Neural progenitor cell (in vitro differentiated cells): ENCODE data around the gene FAT1. TPM values are rescaled to one million over a fixed set of nuclear protein-coding genes. Genes with fewer than 3 reads are reported as not detected.

Experiments used
- DNase-seq: peaks from one replicate; pipeline ENCODE4 v3.0.0-alpha.2; 2016; ENCODE audit warnings: low spot score
- H2AFZ ChIP-seq: fragments of 200-600 bp; sonication (generic); replicated peaks from 2 replicates; pipeline ENCODE4 v1.6.1; 2016; ENCODE audit warnings: antibody characterized with exemption
- H3F3A ChIP-seq: fragments of 200-600 bp; sonication (generic); 2 replicates; pipeline ENCODE4 v1.6.1; 2016; ENCODE audit warnings: antibody characterized with exemption, low read depth
- H3K27ac ChIP-seq: fragments of 200-600 bp; sonication (generic); 2 replicates; pipeline ENCODE4 v1.5.1; 2016; ENCODE audit warnings: mild to moderate bottlenecking
- H3K27me3 ChIP-seq: fragments of 200-600 bp; sonication (generic); 2 replicates; pipeline ENCODE4 v1.6.1; 2016; ENCODE audit warnings: mild to moderate bottlenecking, moderate library complexity
- H3K36me3 ChIP-seq: fragments of 200-600 bp; sonication (generic); 2 replicates; pipeline ENCODE4 v1.5.1; 2016
- H3K4me1 ChIP-seq: fragments of 200-600 bp; sonication (generic); 2 replicates; pipeline ENCODE4 v1.6.1; 2016; ENCODE audit warnings: mixed run types
- H3K4me2 ChIP-seq: fragments of 200-600 bp; sonication (generic); 2 replicates; pipeline ENCODE4 v1.6.1; 2016
- H3K4me3 ChIP-seq: fragments of 200-600 bp; sonication (generic); 2 replicates; pipeline ENCODE4 v1.5.1; 2016
- H3K79me2 ChIP-seq: fragments of 200-600 bp; sonication (generic); 2 replicates; pipeline ENCODE4 v1.6.1; 2016; ENCODE audit warnings: low read depth
- H3K9ac ChIP-seq: fragments of 200-600 bp; sonication (generic); 2 replicates; pipeline ENCODE4 v1.6.1; 2016
- H3K9me3 ChIP-seq: fragments of 200-600 bp; sonication (generic); 2 replicates; pipeline ENCODE4 v1.5.1; 2016; ENCODE audit warnings: low read depth
- H4K20me1 ChIP-seq: fragments of 200-600 bp; sonication (generic); 2 replicates; pipeline ENCODE4 v1.6.1; 2016; ENCODE audit warnings: low read depth
- H3K27ac Mint-ChIP-seq: 3 replicates; pipeline ENCODE4 v1.8.0; 2021; ENCODE audit warnings: mixed read lengths
- H3K27me3 Mint-ChIP-seq: 2 replicates; pipeline ENCODE4 v1.8.0; 2022; ENCODE audit warnings: low read depth, mild to moderate bottlenecking, inconsistent platforms, moderate library complexity, mixed read lengths; ENCODE audit not compliant: insufficient read depth
- H3K36me3 Mint-ChIP-seq: 3 replicates; pipeline ENCODE4 v1.8.0; 2021; ENCODE audit warnings: mixed read lengths
- H3K4me1 Mint-ChIP-seq: 3 replicates; pipeline ENCODE4 v1.8.0; 2021; ENCODE audit warnings: mixed read lengths
- H3K4me3 Mint-ChIP-seq: 3 replicates; pipeline ENCODE4 v1.8.0; 2021; ENCODE audit warnings: mild to moderate bottlenecking, moderate library complexity, mixed read lengths
- H3K9me3 Mint-ChIP-seq: 3 replicates; pipeline ENCODE4 v1.8.0; 2020; ENCODE audit warnings: mixed read lengths
- EZH2 ChIP-seq: fragments of 200-600 bp; sonication (generic); IDR thresholded peaks from 2 replicates; pipeline ENCODE4 v1.6.1; 2017; ENCODE audit warnings: antibody characterized with exemption, mild to moderate bottlenecking, moderate library complexity
- EZH2phosphoT487 ChIP-seq: fragments of 200-600 bp; sonication (generic); IDR thresholded peaks from 2 replicates; pipeline ENCODE4 v1.6.1; 2017; ENCODE audit warnings: antibody characterized with exemption
- total RNA-seq: library from RNA; depleted of rRNA; stranded (reverse); fragments of >200 nt; gene quantifications from 2 replicates; pipeline ENCODE4 v1.2.3, GENCODE V29; 2015; ENCODE audit warnings: low replicate concordance
- TF ChIP-seq, protein P1 (sequence below): fragments of 200-600 bp; sonication (generic); IDR thresholded peaks from 2 replicates; pipeline ENCODE4 v1.5.1; 2017; ENCODE audit warnings: antibody characterized with exemption, mild to moderate bottlenecking

FAT1 gene
- total RNA-seq, 1 donor from 2014 or later = 517 TPM

DNA sequence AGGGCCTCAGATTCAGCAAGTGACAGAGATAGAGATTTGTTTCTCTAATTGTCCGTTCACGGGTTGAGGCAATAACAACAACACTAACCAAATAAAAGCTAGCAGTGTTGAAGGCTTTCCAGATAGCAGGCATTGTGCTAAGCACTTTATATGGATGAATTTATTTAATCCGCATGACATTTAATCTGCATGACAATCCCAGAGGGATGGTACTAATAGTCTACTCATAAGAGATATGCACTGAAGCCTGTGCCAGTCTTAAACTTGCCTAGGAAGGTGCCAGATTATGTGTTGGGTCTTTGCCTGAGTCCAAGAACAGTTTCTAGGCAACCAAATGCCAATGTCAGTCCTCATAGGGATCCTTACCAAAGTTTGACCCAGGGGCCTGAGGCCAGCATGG is 37.7 kb upstream of the FAT1 start:
- H3K27me3 Mint-ChIP-seq = peaks cover 10% of the 10 kb centered on the region
- Histone ChIP-seq H3K4me2 (no peak overlapping the region), H3K79me2 (no peaks in the 10 kb centered on the region), H2AFZ (no peak overlapping the region), H3K27ac (no peak overlapping the region), H3K9me3 (no peaks in the 10 kb centered on the region), H3K4me1 (peaks cover 14% of the 10 kb centered on the region), H3K36me3 (no peaks in the 10 kb centered on the region), H3K4me3 (no peak overlapping the region), H3F3A (no peaks in the 10 kb centered on the region), H4K20me1 (no peaks in the 10 kb centered on the region), H3K27me3 (no peaks in the 10 kb centered on the region), H3K9ac (no peak overlapping the region)
- no peak overlapping the region for H3K27ac Mint-ChIP-seq
- no peak for DNase-seq
- H3K4me1 Mint-ChIP-seq = peaks cover 34% of the 10 kb centered on the region
- no peaks in the 10 kb centered on the region for H3K36me3 Mint-ChIP-seq
- no peak overlapping the region for H3K4me3 Mint-ChIP-seq
- TF ChIP-seq EZH2 (no peak), EZH2phosphoT487 (no peak)
- TF ChIP-seq, protein P1, sequence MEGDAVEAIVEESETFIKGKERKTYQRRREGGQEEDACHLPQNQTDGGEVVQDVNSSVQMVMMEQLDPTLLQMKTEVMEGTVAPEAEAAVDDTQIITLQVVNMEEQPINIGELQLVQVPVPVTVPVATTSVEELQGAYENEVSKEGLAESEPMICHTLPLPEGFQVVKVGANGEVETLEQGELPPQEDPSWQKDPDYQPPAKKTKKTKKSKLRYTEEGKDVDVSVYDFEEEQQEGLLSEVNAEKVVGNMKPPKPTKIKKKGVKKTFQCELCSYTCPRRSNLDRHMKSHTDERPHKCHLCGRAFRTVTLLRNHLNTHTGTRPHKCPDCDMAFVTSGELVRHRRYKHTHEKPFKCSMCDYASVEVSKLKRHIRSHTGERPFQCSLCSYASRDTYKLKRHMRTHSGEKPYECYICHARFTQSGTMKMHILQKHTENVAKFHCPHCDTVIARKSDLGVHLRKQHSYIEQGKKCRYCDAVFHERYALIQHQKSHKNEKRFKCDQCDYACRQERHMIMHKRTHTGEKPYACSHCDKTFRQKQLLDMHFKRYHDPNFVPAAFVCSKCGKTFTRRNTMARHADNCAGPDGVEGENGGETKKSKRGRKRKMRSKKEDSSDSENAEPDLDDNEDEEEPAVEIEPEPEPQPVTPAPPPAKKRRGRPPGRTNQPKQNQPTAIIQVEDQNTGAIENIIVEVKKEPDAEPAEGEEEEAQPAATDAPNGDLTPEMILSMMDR = no peak
- peaks cover 10% of the 10 kb centered on the region for H3K9me3 Mint-ChIP-seq

DNA sequence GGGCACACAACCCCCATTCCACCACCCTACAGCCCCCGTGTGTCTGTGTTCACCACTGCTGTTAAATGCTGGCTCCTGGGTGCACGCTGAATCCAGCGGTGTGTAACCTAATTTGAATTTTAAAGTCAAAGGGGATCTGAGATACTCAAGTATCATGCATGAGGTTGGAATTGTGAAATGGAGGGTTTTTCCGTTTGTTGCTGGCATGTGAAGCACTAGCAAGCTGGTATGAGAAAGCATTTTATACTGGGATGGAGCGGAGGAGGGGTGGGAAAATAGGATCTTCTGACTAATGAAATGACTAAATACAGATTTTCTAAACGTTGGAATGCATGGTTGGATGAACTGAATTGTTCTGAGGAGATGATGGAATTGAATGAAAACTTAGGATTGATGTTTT is 36.9 kb upstream of the FAT1 start:
- peaks cover 27% of the 10 kb centered on the region for H3K4me1 Mint-ChIP-seq
- peaks cover 13% of the 10 kb centered on the region for H3K27me3 Mint-ChIP-seq
- H4K20me1 ChIP-seq = no peaks in the 10 kb centered on the region
- no peaks in the 10 kb centered on the region for H3K9me3 ChIP-seq
- no peaks in the 10 kb centered on the region for H3K36me3 Mint-ChIP-seq
- H3K4me2 ChIP-seq = no peak overlapping the region
- H3K4me1 ChIP-seq = peaks cover 9% of the 10 kb centered on the region
- no peaks in the 10 kb centered on the region for H3F3A ChIP-seq
- H3K27ac ChIP-seq = no peak overlapping the region
- no peak overlapping the region for H3K9ac ChIP-seq
- peaks cover 10% of the 10 kb centered on the region for H3K9me3 Mint-ChIP-seq
- no peaks in the 10 kb centered on the region for H3K36me3 ChIP-seq
- no peak overlapping the region for H3K4me3 Mint-ChIP-seq
- no peak for DNase-seq
- TF ChIP-seq EZH2phosphoT487 (no peak), EZH2 (no peak)
- TF ChIP-seq, protein P1 = no peak
- no peak overlapping the region for H3K4me3 ChIP-seq
- no peaks in the 10 kb centered on the region for H3K79me2 ChIP-seq
- no peak overlapping the region for H3K27ac Mint-ChIP-seq
- no peak overlapping the region for H2AFZ ChIP-seq
- no peaks in the 10 kb centered on the region for H3K27me3 ChIP-seq

- Histone ChIP-seq H3K79me2 (no peaks in the 10 kb centered on the region), H3K27ac (no peak overlapping the region), H3K9ac (no peak overlapping the region), H3K4me3 (no peak overlapping the region), H4K20me1 (no peaks in the 10 kb centered on the region), H3F3A (no peaks in the 10 kb centered on the region), H3K9me3 (no peaks in the 10 kb centered on the region), H3K36me3 (no peaks in the 10 kb centered on the region), H3K4me2 (no peak overlapping the region), H3K27me3 (no peaks in the 10 kb centered on the region), H2AFZ (peak overlapping the region; percentile 5), H3K4me1 (peaks cover 3% of the 10 kb centered on the region)
- H3K36me3 Mint-ChIP-seq = no peaks in the 10 kb centered on the region
- peaks cover 10% of the 10 kb centered on the region for H3K9me3 Mint-ChIP-seq
- TF ChIP-seq, protein P1 = no peak
- no peak overlapping the region for H3K4me3 Mint-ChIP-seq
- DNase-seq = no peak
- peaks cover 22% of the 10 kb centered on the region for H3K4me1 Mint-ChIP-seq
- no peak overlapping the region for H3K27ac Mint-ChIP-seq
- peaks cover 12% of the 10 kb centered on the region for H3K27me3 Mint-ChIP-seq
These were observed 36.3 kb upstream of the FAT1 start for GRCh38 chr4:186759990-186760389.
